Left kidney (tissue), 2 donors: ENCODE results near the gene ISOC2. TPM values are rescaled to one million over a fixed set of nuclear protein-coding genes. Genes with fewer than 3 reads are reported as not detected.
A peak's percentile ranks its signal among the peaks of the same experiment; 100 is the strongest.

Source experiments
- DNase-seq: peaks from one replicate; pipeline ENCODE4 v3.0.0-alpha.2; 2013
- polyA plus RNA-seq: library from polyadenylated mRNA; unstranded; fragments of 120-200 nt; gene quantifications from one replicate; pipeline ENCODE4 v1.2.1, GENCODE V29; 2013; ENCODE audit not compliant: insufficient read length

The ISOC2 gene
- polyA plus RNA-seq, 1 donor: 30.1 TPM

- no peak for DNase-seq
Measured at GRCh38 chr19:55479451-55480230, 18.2 kb upstream of the ISOC2 start.

- no peak for DNase-seq
Measured at GRCh38 chr19:55479045-55479444, 17.6 kb upstream of the ISOC2 start.

DNA sequence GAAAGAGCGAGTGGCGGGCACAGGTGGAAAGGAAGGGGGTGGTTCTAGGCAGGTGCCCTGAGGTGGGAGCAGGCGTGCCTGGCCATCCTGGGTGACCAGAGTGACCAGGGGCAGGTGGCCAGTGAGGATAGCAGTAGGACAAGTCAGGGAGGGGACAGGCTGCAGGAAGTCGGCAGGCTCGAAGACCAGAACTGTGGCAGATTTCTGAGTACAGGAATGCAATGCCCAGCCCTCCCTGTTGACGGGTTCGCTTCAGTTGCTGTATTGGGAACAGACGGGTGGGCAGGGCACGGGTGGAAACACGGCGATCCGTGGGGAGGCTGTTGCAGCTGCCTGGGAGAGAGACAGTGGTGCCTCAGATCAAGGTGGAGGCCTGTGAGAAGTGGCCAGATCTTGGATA, 16.9 kb upstream of the ISOC2 start:
- DNase-seq: no peak

- no peak for DNase-seq
Measured at GRCh38 chr19:55477905-55478304, 16.5 kb upstream of the ISOC2 start.

DNA sequence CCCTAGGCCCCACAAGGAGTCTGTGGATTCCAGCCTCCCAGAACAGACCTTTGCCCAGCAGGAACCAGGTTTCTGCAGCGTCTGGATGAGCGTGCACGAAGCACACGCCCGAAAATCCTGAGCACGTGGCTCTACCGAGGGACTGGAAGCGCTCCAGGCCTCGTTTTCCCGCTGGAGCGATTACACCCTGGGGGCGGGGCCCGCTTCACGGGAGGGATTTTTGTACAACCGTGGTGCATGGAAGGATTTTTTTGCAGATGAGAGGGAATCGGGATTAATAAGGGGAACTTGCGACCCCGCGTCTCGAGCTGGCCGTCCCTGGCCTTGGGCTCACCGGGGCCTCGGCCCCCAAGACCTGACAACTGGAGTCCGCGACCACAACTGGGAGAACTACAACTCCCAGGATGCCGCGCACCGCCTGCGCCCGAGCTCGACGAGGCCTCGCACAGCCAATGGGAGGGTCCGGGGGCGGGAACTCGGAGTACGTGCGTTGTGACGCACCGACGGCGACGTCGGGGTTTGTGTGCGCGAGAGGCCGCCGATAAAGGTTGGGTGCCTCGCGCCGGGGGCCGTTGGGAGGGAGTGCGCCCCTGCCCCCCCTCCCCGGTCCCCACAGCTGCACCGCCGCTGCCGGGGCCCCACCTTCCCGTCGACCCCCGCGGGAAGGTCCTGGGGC, 14.8 kb upstream of the ISOC2 start, which contains the start of gene ZNF628:
Gene ZNF628 (plus strand): TSS at position 518 of the 676 bp plus-strand sequence. CDS start 3,294 bp downstream, outside the sequence.
- DNase-seq: peak; percentile 98

DNA sequence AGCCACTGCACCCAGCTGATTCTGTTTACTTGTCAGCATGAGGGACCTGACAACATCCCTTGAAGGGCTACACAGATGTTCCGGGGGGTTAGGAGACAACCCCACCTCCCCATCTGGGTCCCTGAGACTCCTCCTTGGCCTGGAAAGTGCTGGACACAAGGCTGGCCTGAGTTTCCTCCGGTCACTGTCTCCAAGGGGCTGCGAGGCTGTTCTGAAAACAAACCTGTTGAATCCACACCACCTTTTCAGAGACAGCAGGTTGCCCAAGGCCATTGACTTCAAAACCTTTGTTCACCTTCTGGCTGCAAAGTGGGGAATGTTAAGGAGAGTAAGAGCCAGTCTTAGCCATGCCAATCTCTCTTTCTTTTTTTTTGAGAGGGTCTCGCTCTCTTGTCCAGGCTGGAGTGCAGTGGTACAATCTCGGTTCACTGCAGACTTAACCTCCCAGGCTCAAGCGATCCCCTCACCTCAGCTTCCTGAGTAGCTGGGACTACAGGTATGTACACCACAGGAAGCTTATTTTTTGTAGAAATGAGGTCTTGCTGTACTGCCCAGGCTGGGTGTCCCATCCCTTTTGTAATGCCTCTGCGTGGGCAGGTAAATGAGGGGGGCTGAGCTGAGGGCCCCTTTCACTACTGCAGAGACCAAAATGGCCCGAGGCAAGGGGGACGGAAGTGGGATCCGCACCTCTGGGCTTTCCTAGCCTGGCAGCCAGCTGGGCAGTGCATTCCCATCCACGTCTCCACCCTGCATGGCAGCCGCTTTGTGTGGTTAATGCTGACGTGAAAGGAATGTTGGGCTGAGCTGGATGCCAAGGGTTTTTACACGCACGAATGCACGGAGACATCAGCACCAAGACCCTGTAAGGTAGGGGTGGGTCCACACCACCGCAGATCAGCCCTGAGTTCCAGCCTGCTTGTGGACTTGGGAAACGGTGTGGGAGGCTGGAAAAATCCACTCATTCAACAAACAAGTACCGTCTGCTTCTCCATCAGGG, 13.1 kb upstream of the ISOC2 start:
- no peak for DNase-seq

GRCh38 chr19:55473225-55474012, 12.0 kb upstream of the ISOC2 start:
- DNase-seq: no peak

- no peak for DNase-seq
Measured at GRCh38 chr19:55472463-55472862, 11.0 kb upstream of the ISOC2 start.

DNA sequence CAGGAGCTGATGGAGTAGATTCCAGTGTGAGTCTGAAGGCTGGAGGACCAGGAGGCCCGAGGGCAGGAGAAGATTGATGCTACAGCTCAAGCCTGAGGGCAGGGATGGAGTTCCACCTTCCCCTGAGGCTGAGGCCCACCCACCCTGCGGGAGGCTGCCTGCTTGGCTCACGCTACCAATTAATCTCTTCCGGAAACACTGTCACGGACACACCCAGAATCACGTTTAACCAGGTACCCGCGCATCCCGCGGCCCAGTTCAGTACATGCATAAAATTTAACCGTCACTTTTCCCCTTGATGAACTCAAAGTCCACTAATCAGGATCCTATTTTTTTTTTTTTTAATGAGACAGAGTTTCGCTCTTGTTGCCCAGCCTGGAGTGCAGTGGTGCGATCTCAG, 9.8 kb upstream of the ISOC2 start:
- DNase-seq: no peak

DNA sequence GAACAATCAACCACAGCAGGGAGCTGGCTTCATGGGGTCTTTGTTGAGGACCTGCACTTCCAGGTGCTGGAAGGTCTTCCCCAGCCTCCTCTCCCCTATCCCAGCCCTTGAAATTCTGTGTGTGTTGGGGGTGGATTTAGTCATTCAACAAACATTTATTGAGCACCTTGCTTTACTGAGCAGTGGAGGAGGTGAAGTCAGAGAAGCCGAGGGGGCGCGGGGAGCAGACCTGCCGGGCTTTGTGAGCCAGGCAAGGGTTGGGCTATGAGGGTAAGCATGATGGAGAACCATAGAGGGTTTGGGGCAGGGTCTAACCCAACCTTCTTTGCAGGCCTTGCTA, 6.6 kb upstream of the ISOC2 start:
- no peak for DNase-seq

DNA sequence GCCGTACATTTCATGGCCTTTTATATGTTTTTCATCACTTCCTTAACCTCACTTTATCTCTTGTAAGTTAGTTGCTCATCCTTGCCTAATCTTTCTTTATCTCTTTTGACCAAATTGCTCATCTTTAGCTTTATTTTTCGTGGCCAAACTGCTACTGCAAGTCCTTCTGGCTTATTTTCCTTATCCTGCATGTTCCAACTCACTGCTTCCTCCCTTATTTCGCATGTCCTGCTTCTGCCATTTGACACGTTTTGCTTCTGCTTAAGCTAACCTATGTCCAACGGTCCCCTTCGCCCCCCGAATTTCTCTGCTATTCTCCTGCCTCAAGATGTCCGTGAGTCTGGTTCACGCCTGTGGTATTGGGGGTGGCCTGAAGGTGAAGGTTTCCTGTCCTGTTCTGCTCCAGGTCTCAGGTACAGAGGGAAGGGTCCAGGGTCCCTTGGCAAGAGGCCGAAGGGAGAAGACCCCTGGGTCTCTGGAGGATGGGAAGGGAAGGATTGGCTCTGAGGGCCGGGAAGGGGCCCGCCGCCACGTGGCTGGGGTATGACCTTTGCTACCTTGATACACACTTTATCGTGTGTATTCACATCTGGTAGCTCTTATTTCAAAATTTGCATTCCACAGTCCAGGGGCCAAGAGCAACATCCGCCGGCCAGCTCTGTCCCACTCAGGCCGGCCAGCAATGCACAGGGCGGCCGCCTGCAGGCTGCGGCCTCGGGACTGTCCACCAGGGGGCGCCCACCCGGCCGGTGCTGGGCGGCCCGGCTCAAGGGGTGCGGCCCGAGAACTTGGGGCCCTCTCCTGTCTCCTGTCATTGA, 6.0 kb upstream of the ISOC2 start:
- no peak for DNase-seq

- DNase-seq: no peak
Measured at GRCh38 chr19:55466241-55466614, 4.8 kb upstream of the ISOC2 start.

- DNase-seq: no peak
Measured at GRCh38 chr19:55465460-55466240, 4.2 kb upstream of the ISOC2 start.

DNA sequence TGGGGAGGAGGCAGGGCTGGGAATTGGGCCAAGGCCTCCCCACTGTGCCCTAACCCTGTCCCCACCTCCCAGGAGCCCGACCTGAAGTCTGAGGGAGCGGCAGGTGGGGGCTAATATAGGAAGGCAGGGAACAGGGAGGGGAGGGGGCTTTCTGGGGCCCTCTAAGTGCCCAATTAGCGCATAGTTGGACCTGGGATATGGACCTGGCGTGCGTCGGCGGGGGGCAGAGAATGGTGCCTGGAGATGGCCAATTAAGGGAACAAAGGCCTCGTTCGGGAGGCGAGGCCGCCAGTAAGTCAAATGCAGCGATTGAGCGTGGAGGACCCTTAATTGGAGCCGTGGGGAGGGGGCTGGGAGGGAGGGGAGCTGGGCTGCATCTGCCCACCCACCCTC, 3.2 kb upstream of the ISOC2 start, which contains the start of gene C19orf85:
Gene C19orf85 (minus strand): TSS at position 90 of the 393 bp plus-strand sequence. CDS start 197 bp downstream, outside the sequence.
- DNase-seq: no peak

- no peak for DNase-seq
Measured at GRCh38 chr19:55464039-55464661, 2.7 kb upstream of the ISOC2 start.

- no peak for DNase-seq
Measured at GRCh38 chr19:55463583-55464031, 2.2 kb upstream of the ISOC2 start.

- no peak for DNase-seq
Measured at GRCh38 chr19:55462722-55463121, 1.3 kb upstream of the ISOC2 start.

- DNase-seq: no peak
Measured at GRCh38 chr19:55461974-55462626, 658 bp upstream of the ISOC2 start.
